Cardiac muscle cell (in vitro differentiated cells and primary cell): Measurements from ENCODE around the gene DES. TPM values are rescaled to one million over a fixed set of nuclear protein-coding genes. Genes with fewer than 3 reads are reported as not detected.
A peak's percentile ranks its signal among the peaks of the same experiment; 100 is the strongest.

Experiments used
- DNase-seq, 2 donors: peaks; one replicate each; pipeline versions ENCODE4 v3.0.0 to v3.0.0-alpha.2; 2010 to 2017; ENCODE audit warnings: low read depth in 1 of 2, low spot score in 1 of 2
- H3K27ac ChIP-seq: fragments of 200-600 bp; sonication (generic); 2 replicates; pipeline ENCODE4 v1.5.1; 2016
- H3K27me3 ChIP-seq: fragments of 200-600 bp; sonication (generic); 2 replicates; pipeline ENCODE4 v1.6.0; 2016; ENCODE audit warnings: control low read depth
- H3K36me3 ChIP-seq: fragments of 200-600 bp; sonication (generic); 2 replicates; pipeline ENCODE4 v1.5.1; 2016; ENCODE audit warnings: control low read depth
- H3K4me1 ChIP-seq: fragments of 200-600 bp; sonication (generic); 2 replicates; pipeline ENCODE4 v1.8.1; 2017; ENCODE audit warnings: low read depth, mild to moderate bottlenecking, mixed run types
- H3K4me3 ChIP-seq: fragments of 200-600 bp; sonication (generic); 2 replicates; pipeline ENCODE4 v1.5.1; 2016; ENCODE audit warnings: mild to moderate bottlenecking
- H3K9me3 ChIP-seq: fragments of 200-600 bp; sonication (generic); 2 replicates; pipeline ENCODE4 v1.5.1; 2017; ENCODE audit warnings: low read depth, mild to moderate bottlenecking, control low read depth
- CTCF ChIP-seq: IDR thresholded peaks from 2 replicates; pipeline ENCODE4 v1.5.1; 2012; ENCODE audit warnings: low read depth, mild to moderate bottlenecking, low read length
- polyA plus RNA-seq: library from polyadenylated mRNA; unstranded; fragments of >200 nt; fragmentation: Nextera tagmentation; extraction: Ambion mirVana; gene quantifications from 2 replicates; pipeline ENCODE4 v1.2.1, GENCODE V29; 2016
- total RNA-seq: library from RNA; depleted of rRNA; stranded (reverse); fragments of >200 nt; gene quantifications from 2 replicates; pipeline ENCODE4 v1.2.3, GENCODE V29; 2016

DES gene
- total and polyA plus RNA-seq, 2 experiments from 2014 or later = 17.5 to 47.0 TPM

- no peak overlapping the region for H3K4me3 ChIP-seq
- no peaks in the 10 kb centered on the region for H3K27me3 ChIP-seq
- TF ChIP-seq CTCF = no peak
- peaks cover 11% of the 10 kb centered on the region for H3K4me1 ChIP-seq
- no peak overlapping the region for H3K27ac ChIP-seq
- DNase-seq = peak in 1 of 2 donors; percentile 78
- no peaks in the 10 kb centered on the region for H3K9me3 ChIP-seq
- H3K36me3 ChIP-seq = peaks cover 22% of the 10 kb centered on the region
Measured at GRCh38 chr2:219446101-219446504, 27.9 kb downstream of the DES start.

GRCh38 chr2:219446689-219447088 lies 28.5 kb downstream of the DES start:
- DNase-seq = no peak
- H3K4me1 ChIP-seq = peaks cover 6% of the 10 kb centered on the region
- H3K4me3 ChIP-seq = no peak overlapping the region
- TF ChIP-seq CTCF = no peak
- H3K27me3 ChIP-seq = no peaks in the 10 kb centered on the region
- H3K27ac ChIP-seq = no peak overlapping the region
- peaks cover 23% of the 10 kb centered on the region for H3K36me3 ChIP-seq
- H3K9me3 ChIP-seq = no peaks in the 10 kb centered on the region

- no peak overlapping the region for H3K27ac ChIP-seq
- no peaks in the 10 kb centered on the region for H3K9me3 ChIP-seq
- TF ChIP-seq CTCF = no peak
- no peak for DNase-seq
- no peaks in the 10 kb centered on the region for H3K27me3 ChIP-seq
- peaks cover 6% of the 10 kb centered on the region for H3K4me1 ChIP-seq
- peaks cover 23% of the 10 kb centered on the region for H3K36me3 ChIP-seq
- no peak overlapping the region for H3K4me3 ChIP-seq
Measured at GRCh38 chr2:219447242-219448098, 29.3 kb downstream of the DES start.

- H3K27ac ChIP-seq = no peak overlapping the region
- no peak overlapping the region for H3K4me3 ChIP-seq
- peaks cover 11% of the 10 kb centered on the region for H3K4me1 ChIP-seq
- no peak for TF ChIP-seq CTCF
- H3K9me3 ChIP-seq = no peaks in the 10 kb centered on the region
- H3K27me3 ChIP-seq = no peaks in the 10 kb centered on the region
- no peak for DNase-seq
- peaks cover 23% of the 10 kb centered on the region for H3K36me3 ChIP-seq
Measured at GRCh38 chr2:219448099-219448775, 30.1 kb downstream of the DES start.

- H3K4me3 ChIP-seq = no peak overlapping the region
- no peak for DNase-seq
Measured at GRCh38 chr2:219448776-219449341, 30.7 kb downstream of the DES start.

More at GRCh38 chr2:219448776-219449341, 30.7 kb downstream of the DES start:
- no peak for TF ChIP-seq CTCF
- Histone ChIP-seq H3K27me3 (no peaks in the 10 kb centered on the region), H3K36me3 (peaks cover 23% of the 10 kb centered on the region), H3K9me3 (no peaks in the 10 kb centered on the region), H3K27ac (no peak overlapping the region), H3K4me1 (peaks cover 17% of the 10 kb centered on the region)
